ENCODE results near the gene PLA2G4C.

DNA sequence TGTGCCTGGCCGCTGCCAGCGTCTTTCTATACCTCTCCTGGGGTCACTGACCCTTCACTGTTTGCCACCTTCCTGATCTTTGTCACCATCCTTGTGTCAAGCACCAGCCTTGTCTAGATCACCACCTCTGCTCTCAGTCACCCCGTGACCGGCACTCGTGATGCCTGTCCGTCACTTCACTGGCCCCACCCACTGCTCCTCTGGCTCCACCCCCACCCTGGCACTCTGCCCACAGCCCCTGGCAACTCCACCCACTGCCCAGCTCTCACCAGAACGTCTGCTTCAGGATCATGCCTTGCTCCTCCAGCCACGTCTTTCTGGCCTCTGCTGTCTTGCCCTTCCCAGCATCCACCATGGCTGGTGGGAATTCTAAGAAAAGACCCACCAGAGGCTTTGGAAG lies 24.8 kb upstream of the PLA2G4C start:
- TF ChIP-seq, protein P1, sequence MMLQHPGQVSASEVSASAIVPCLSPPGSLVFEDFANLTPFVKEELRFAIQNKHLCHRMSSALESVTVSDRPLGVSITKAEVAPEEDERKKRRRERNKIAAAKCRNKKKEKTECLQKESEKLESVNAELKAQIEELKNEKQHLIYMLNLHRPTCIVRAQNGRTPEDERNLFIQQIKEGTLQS (IDR thresholded peaks at IDR 0.05; ENCODE audit: insufficient read depth, low read depth, low read length) = no peak
- TF ChIP-seq TAF1 (IDR thresholded peaks at IDR 0.05; ENCODE audit: low read depth, low read length) (no peak), SAP30 (IDR thresholded peaks at IDR 0.05; ENCODE audit: insufficient read depth, insufficient replicate concordance, low read length) (no peak)
- TF ChIP-seq, protein P2, sequence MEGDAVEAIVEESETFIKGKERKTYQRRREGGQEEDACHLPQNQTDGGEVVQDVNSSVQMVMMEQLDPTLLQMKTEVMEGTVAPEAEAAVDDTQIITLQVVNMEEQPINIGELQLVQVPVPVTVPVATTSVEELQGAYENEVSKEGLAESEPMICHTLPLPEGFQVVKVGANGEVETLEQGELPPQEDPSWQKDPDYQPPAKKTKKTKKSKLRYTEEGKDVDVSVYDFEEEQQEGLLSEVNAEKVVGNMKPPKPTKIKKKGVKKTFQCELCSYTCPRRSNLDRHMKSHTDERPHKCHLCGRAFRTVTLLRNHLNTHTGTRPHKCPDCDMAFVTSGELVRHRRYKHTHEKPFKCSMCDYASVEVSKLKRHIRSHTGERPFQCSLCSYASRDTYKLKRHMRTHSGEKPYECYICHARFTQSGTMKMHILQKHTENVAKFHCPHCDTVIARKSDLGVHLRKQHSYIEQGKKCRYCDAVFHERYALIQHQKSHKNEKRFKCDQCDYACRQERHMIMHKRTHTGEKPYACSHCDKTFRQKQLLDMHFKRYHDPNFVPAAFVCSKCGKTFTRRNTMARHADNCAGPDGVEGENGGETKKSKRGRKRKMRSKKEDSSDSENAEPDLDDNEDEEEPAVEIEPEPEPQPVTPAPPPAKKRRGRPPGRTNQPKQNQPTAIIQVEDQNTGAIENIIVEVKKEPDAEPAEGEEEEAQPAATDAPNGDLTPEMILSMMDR (IDR thresholded peaks at IDR 0.05; ENCODE audit: control extremely low read depth in 1 of 3, insufficient read depth in 1 of 3, low read depth in 1 of 3, low read length in 3 of 3) = no peak
